H1 (cell line): ENCODE measurements around the gene CREG2. TPM values are rescaled to one million over a fixed set of nuclear protein-coding genes. Genes with fewer than 3 reads are reported as not detected.

Experiments
- CTCF ChIA-PET: fragments of 300-600 bp; sonication (Branson Sonifier 250); formaldehyde crosslinking; loops from one replicate; lab custom pipeline; 2021; ENCODE audit not compliant: partially characterized antibody; lab: Charles Lee
- POLR2A ChIA-PET: fragments of 300-600 bp; sonication (Branson Sonifier 250); formaldehyde crosslinking; loops from one replicate; lab custom pipeline; 2021; ENCODE audit warnings: inconsistent platforms; ENCODE audit not compliant: partially characterized antibody; lab: Charles Lee
- DNase-seq, 2 experiments: peaks; one replicate each; pipeline versions ENCODE4 v3.0.0 to v3.0.0-alpha.2; 2010 to 2022; ENCODE audit warnings: low spot score in 2 of 2, low read depth in 1 of 2, mixed read lengths in 1 of 2
- FAIRE-seq: peaks from 2 replicates; lab custom pipeline; 2011; peaks lifted over from hg19 to GRCh38; lab: Jason Lieb, UNC
- H2AFZ ChIP-seq: 2 replicates; pipeline ENCODE4 v1.8.1; 2012; ENCODE audit warnings: low read length, inconsistent platforms
- H2AK5ac ChIP-seq: 2 replicates; pipeline ENCODE4 v1.6.1; 2013; ENCODE audit warnings: low read depth, low read length
- H2BK120ac ChIP-seq: replicated peaks from 2 replicates; pipeline ENCODE3; 2013; ENCODE audit warnings: low read depth, low read length, inconsistent platforms
- H2BK12ac ChIP-seq: 2 replicates; pipeline ENCODE4 v1.6.1; 2013; ENCODE audit warnings: low read depth, low read length
- H2BK15ac ChIP-seq: 2 replicates; pipeline ENCODE4 v1.6.1; 2013; ENCODE audit warnings: low read length
- H2BK20ac ChIP-seq: 2 replicates; pipeline ENCODE4 v1.6.1; 2013; ENCODE audit warnings: low read length
- H2BK5ac ChIP-seq: 2 replicates; pipeline ENCODE4 v1.6.1; 2013; ENCODE audit warnings: low read depth, low read length
- H3K14ac ChIP-seq: 2 replicates; pipeline ENCODE4 v1.6.1; 2013; ENCODE audit warnings: inconsistent platforms; ENCODE audit not compliant: insufficient read length
- H3K18ac ChIP-seq: 2 replicates; pipeline ENCODE4 v1.6.1; 2013; ENCODE audit warnings: low read length; ENCODE audit errors: extremely low read depth
- H3K23ac ChIP-seq: 2 replicates; pipeline ENCODE4 v1.6.1; 2013; ENCODE audit warnings: inconsistent platforms; ENCODE audit not compliant: insufficient read length
- H3K23me2 ChIP-seq: 2 replicates; pipeline ENCODE4 v1.6.1; 2013; ENCODE audit warnings: low read depth, low read length
- H3K27ac ChIP-seq: 2 replicates; pipeline ENCODE4 v1.6.1; 2011; ENCODE audit warnings: low read depth, low read length, inconsistent platforms
- H3K27me3 ChIP-seq, 4 experiments: replicated peaks in 1 of 4; 1 replicate in 1 of 4; 2 replicates in 3 of 4; pipeline versions ENCODE4 v1.6.1 to v1.8.1; 2011 to 2013; ENCODE audit warnings: low read length in 3 of 4, mild to moderate bottlenecking in 3 of 4, inconsistent platforms in 2 of 4, mixed read lengths in 2 of 4, moderate library complexity in 1 of 4; ENCODE audit not compliant: control insufficient read depth in 3 of 4, insufficient read depth in 3 of 4; ENCODE audit errors: extremely low read depth in 1 of 4
- H3K36me3 ChIP-seq, 4 experiments: 2 replicates each; pipeline versions ENCODE4 v1.6.1 to v1.8.1; 2011 to 2013; ENCODE audit warnings: mild to moderate bottlenecking in 4 of 4, low read length in 3 of 4, moderate library complexity in 2 of 4, control low read depth in 1 of 4, inconsistent platforms in 1 of 4; ENCODE audit not compliant: insufficient read depth in 4 of 4, control insufficient read depth in 2 of 4
- H3K4ac ChIP-seq: replicated peaks from 2 replicates; pipeline ENCODE3; 2013; ENCODE audit warnings: low read length, low read depth, mixed read lengths, inconsistent platforms; ENCODE audit not compliant: insufficient read length
- H3K4me1 ChIP-seq, 4 experiments: replicated peaks in 1 of 4; 1 replicate in 1 of 4; 2 replicates in 3 of 4; pipeline versions ENCODE4 v1.6.1 to v1.8.1; 2011 to 2013; ENCODE audit warnings: low read length in 3 of 4, inconsistent platforms in 2 of 4, mixed read lengths in 1 of 4; ENCODE audit not compliant: insufficient read depth in 4 of 4, control insufficient read depth in 3 of 4
- H3K4me2 ChIP-seq, 2 experiments: 2 replicates each; pipeline versions ENCODE4 v1.6.1 to v1.8.1; 2011 to 2013; ENCODE audit warnings: low read depth in 2 of 2, low read length in 2 of 2, control low read depth in 1 of 2, inconsistent platforms in 1 of 2, mild to moderate bottlenecking in 1 of 2; ENCODE audit not compliant: insufficient read depth in 1 of 2
- H3K4me3 ChIP-seq, 4 experiments: fragments of 200-600, 300-600 bp in 1 of 4; sonication (generic), shearing (Covaris generic), sonication (Bioruptor Twin) in 1 of 4; 2 replicates each; pipeline versions ENCODE4 v1.5.1 to v1.8.1; 2011 to 2016; ENCODE audit warnings: low read length in 4 of 4, low read depth in 3 of 4, control low read depth in 2 of 4, inconsistent platforms in 2 of 4, mild to moderate bottlenecking in 2 of 4, mixed read lengths in 1 of 4, moderate library complexity in 1 of 4; ENCODE audit not compliant: insufficient read depth in 2 of 4; ENCODE audit errors: extremely low read depth in 1 of 4
- H3K56ac ChIP-seq: replicated peaks from 2 replicates; pipeline ENCODE3; 2013; ENCODE audit warnings: low read depth, mild to moderate bottlenecking, mixed read lengths, low read length, inconsistent platforms; ENCODE audit not compliant: insufficient read length
- H3K79me1 ChIP-seq: 2 replicates; pipeline ENCODE4 v1.6.1; 2013; ENCODE audit warnings: low read depth, low read length, control low read depth
- H3K79me2 ChIP-seq, 2 experiments: 2 replicates each; pipeline versions ENCODE4 v1.6.1 to v1.8.1; 2012 to 2013; ENCODE audit warnings: low read length in 2 of 2, mild to moderate bottlenecking in 2 of 2, inconsistent platforms in 1 of 2; ENCODE audit not compliant: insufficient read depth in 2 of 2, control insufficient read depth in 1 of 2
- H3K9ac ChIP-seq, 4 experiments: replicated peaks in 1 of 4; 1 replicate in 1 of 4; 2 replicates in 3 of 4; pipeline versions ENCODE4 v1.6.1 to v1.8.1; 2011 to 2013; ENCODE audit warnings: low read depth in 3 of 4, low read length in 3 of 4, control low read depth in 2 of 4, mild to moderate bottlenecking in 2 of 4, moderate library complexity in 2 of 4, inconsistent platforms in 1 of 4; ENCODE audit errors: extremely low read depth in 1 of 4
- H3K9me3 ChIP-seq, 2 experiments: 2 replicates each; pipeline versions ENCODE4 v1.6.1 to v1.8.1; 2012 to 2013; ENCODE audit warnings: mild to moderate bottlenecking in 2 of 2, moderate library complexity in 2 of 2, control low read depth in 1 of 2, inconsistent platforms in 1 of 2, low read depth in 1 of 2, low read length in 1 of 2, mixed read lengths in 1 of 2; ENCODE audit not compliant: insufficient read depth in 2 of 2
- H4K20me1 ChIP-seq, 2 experiments: replicated peaks in 1 of 2; 2 replicates each; pipeline versions ENCODE3 to v1.8.1; 2011 to 2013; ENCODE audit warnings: inconsistent platforms in 2 of 2, low read length in 2 of 2, mild to moderate bottlenecking in 1 of 2; ENCODE audit not compliant: insufficient read depth in 2 of 2, control insufficient read depth in 1 of 2
- H4K5ac ChIP-seq: 2 replicates; pipeline ENCODE4 v1.6.1; 2013; ENCODE audit warnings: low read length, low read depth, mixed read lengths, inconsistent platforms; ENCODE audit not compliant: insufficient read length
- H4K8ac ChIP-seq: 2 replicates; pipeline ENCODE4 v1.8.0; 2013; ENCODE audit warnings: mild to moderate bottlenecking, moderate library complexity, low read length, inconsistent platforms; ENCODE audit not compliant: insufficient read depth; ENCODE audit errors: extremely low read depth
- H4K91ac ChIP-seq: replicated peaks from 2 replicates; pipeline ENCODE3; 2013; ENCODE audit warnings: low read length, mixed read lengths, inconsistent platforms; ENCODE audit not compliant: insufficient read length
- CBX5 ChIP-seq: fragments of 300-800, 300-1000 bp; sonication (generic); IDR thresholded peaks from 2 replicates; pipeline ENCODE4 v1.7.1; 2016; ENCODE audit warnings: antibody characterized with exemption, low read length, low read depth
- CEBPB ChIP-seq: IDR thresholded peaks from 2 replicates; pipeline ENCODE4 v1.6.1; 2012; ENCODE audit warnings: low read depth, low read length
- CTBP2 ChIP-seq: IDR thresholded peaks from 2 replicates; pipeline ENCODE4 v1.7.0; 2011; ENCODE audit warnings: borderline replicate concordance, mild to moderate bottlenecking, moderate library complexity, mixed read lengths, low read length; ENCODE audit not compliant: insufficient read depth, insufficient read length
- EGR1 ChIP-seq: IDR thresholded peaks from 2 replicates; pipeline ENCODE4 v1.6.1; 2011; ENCODE audit warnings: low read depth, low read length, borderline replicate concordance
- MAFK ChIP-seq: IDR thresholded peaks from 2 replicates; pipeline ENCODE4 v1.6.1; 2012; ENCODE audit warnings: low read depth, mild to moderate bottlenecking, improper control_type of control experiment, low read length
- RBBP5 ChIP-seq: IDR thresholded peaks from 2 replicates; pipeline ENCODE4 v1.7.1; 2012; ENCODE audit warnings: low read depth, mild to moderate bottlenecking, inconsistent platforms, low read length, moderate library complexity, borderline replicate concordance
- RFX5 ChIP-seq: IDR thresholded peaks from 2 replicates; pipeline ENCODE4 v1.6.1; 2011; ENCODE audit warnings: low read depth, low read length, improper control_type of control experiment, borderline replicate concordance
- RXRA ChIP-seq: IDR thresholded peaks from 2 replicates; pipeline ENCODE4 v1.6.1; 2011; ENCODE audit warnings: low read depth, mild to moderate bottlenecking, low read length, moderate library complexity; ENCODE audit not compliant: insufficient read depth
- SIN3A ChIP-seq, 2 experiments: IDR thresholded peaks in 1 of 2; conservative IDR thresholded peaks in 1 of 2; 2 replicates each; pipeline ENCODE4 v1.6.1; 2011 to 2012; ENCODE audit warnings: low read length in 2 of 2, improper control_type of control experiment in 1 of 2, low read depth in 1 of 2, mild to moderate bottlenecking in 1 of 2
- TAF1 ChIP-seq: IDR thresholded peaks from 2 replicates; pipeline ENCODE4 v1.6.1; 2011; ENCODE audit warnings: mild to moderate bottlenecking, low read depth, low read length
- TAF7 ChIP-seq: optimal IDR thresholded peaks from 2 replicates; pipeline ENCODE3; 2011; ENCODE audit warnings: low read depth, mild to moderate bottlenecking, inconsistent platforms, low read length, moderate library complexity, borderline replicate concordance
- WGBS, 2 experiments: shearing (Covaris generic) in 1 of 2; methylation state at CpG; one replicate each; pipeline versions ENCODE4 v1.1.6 to v1.1.7; 2013 to 2015; ENCODE audit warnings: low lambda C conversion rate in 2 of 2, mixed read lengths in 2 of 2, inconsistent platforms in 1 of 2, low coverage in 1 of 2, missing lambda C conversion rate in 1 of 2; ENCODE audit not compliant: insufficient replicate concordance in 2 of 2, insufficient coverage in 1 of 2, insufficient read length in 1 of 2; ENCODE audit errors: extremely low coverage in 1 of 2, missing lambda C conversion rate in 1 of 2; 5-methylcytosine and 5-hydroxymethylcytosine counted together
- polyA plus RNA-seq, 7 experiments: library from polyadenylated mRNA; depleted of rRNA in 3 of 7; stranded (reverse) in 5 of 7; unstranded in 2 of 7; fragments of >200 nt in 5 of 7; fragments of 200-250 nt in 2 of 7; gene quantifications; 1 replicate in 5 of 7; 2 replicates in 1 of 7; 4 replicates in 1 of 7; pipeline versions ENCODE4 v1.2.1 to v1.2.3, GENCODE V29; 2011 to 2013; ENCODE audit warnings: missing spikeins in 2 of 7, mixed read lengths in 2 of 7
- total RNA-seq: library from RNA; stranded (reverse); fragmentation: NEBNext Ultra II Directional; extraction: Animal tissue kit (Norgen Biotek cat#: 25700); gene quantifications from 2 replicates; pipeline ENCODE4 v1.2.1, GENCODE V29; 2021
- TF ChIP-seq, protein P1 (sequence below): IDR thresholded peaks from 2 replicates; pipeline ENCODE4 v1.6.1; 2012; ENCODE audit warnings: low read length, inconsistent platforms

CREG2 gene
- total and polyA plus RNA-seq, 2 of the 8 experiments (the other 6 are each of a cell fraction or from before 2014, with no cell fraction given), result 2.0 to 2.2 TPM

DNA sequence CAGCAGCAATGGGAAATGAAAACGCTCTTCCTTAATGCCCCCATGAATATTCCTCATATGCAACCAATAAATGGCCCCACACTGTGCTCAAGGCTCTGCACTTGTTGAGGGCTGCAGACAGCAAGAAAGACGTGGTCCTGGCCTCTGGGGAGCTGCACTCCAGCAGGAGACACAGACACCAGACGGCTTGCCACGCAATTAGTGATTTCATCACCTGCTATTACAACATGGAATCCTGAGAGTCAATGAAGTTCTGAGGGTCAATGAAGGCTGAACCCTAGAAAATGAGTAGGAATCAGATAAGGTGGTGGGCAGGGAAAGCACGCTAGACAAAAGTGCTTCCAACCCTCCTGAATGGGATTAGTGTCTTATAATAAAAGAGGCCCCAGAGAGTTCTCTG lies 18.9 kb downstream of the CREG2 start:
- Histone ChIP-seq H2BK120ac (no peak overlapping the region), H3K27me3 (no peaks in the 10 kb centered on the region), H2BK12ac (no peak overlapping the region), H3K4me2 (no peak overlapping the region), H3K4ac (no peak overlapping the region), H2AFZ (no peak overlapping the region), H4K8ac (no peak overlapping the region), H3K14ac (no peak overlapping the region), H4K91ac (no peak overlapping the region), H3K23ac (no peak overlapping the region), H2AK5ac (no peak overlapping the region), H3K4me1 (no peaks in the 10 kb centered on the region), H4K20me1 (no peaks in the 10 kb centered on the region), H3K9ac (no peak overlapping the region), H3K79me1 (no peaks in the 10 kb centered on the region), H3K23me2 (no peaks in the 10 kb centered on the region), H3K4me3 (no peak overlapping the region), H3K56ac (no peak overlapping the region), H3K27ac (no peak overlapping the region), H3K9me3 (0 out of 4 replicates have a peak, but pooled peaks cover 0 to 5% of the 10 kb centered on the region in 2 experiments), H3K18ac (no peak overlapping the region), H3K36me3 (no peaks in the 10 kb centered on the region), H4K5ac (no peak overlapping the region), H2BK5ac (no peak overlapping the region), H2BK15ac (no peak overlapping the region), H3K79me2 (no peaks in the 10 kb centered on the region), H2BK20ac (no peak overlapping the region)
- ChIA-PET CTCF (interaction anchor here (0.9 to 2.9 kb wide), 2 partner anchors 19 to 26 kb away, joined by 3 to 14 read pairs; partner anchors contain the start of gene CREG2), POLR2A (no interaction called here)
- WGBS, 2 experiments, result 95% methylated on average over 5 of the region's 5 CpGs; no CpG with 5 or more reads in 1 of the 2 experiments
- DNase-seq (no peak), FAIRE-seq (no peak)
- no peak for TF ChIP-seq RXRA
- no peak for TF ChIP-seq TAF7
- no peak for TF ChIP-seq CBX5
- TF ChIP-seq MAFK, result no peak
- TF ChIP-seq, protein P1, sequence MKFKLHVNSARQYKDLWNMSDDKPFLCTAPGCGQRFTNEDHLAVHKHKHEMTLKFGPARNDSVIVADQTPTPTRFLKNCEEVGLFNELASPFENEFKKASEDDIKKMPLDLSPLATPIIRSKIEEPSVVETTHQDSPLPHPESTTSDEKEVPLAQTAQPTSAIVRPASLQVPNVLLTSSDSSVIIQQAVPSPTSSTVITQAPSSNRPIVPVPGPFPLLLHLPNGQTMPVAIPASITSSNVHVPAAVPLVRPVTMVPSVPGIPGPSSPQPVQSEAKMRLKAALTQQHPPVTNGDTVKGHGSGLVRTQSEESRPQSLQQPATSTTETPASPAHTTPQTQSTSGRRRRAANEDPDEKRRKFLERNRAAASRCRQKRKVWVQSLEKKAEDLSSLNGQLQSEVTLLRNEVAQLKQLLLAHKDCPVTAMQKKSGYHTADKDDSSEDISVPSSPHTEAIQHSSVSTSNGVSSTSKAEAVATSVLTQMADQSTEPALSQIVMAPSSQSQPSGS, result no peak
- no peak for TF ChIP-seq TAF1
- no peak for TF ChIP-seq EGR1
- no peak for TF ChIP-seq RFX5
- no peak for TF ChIP-seq RBBP5
- no peak for TF ChIP-seq SIN3A (conservative IDR thresholded peaks at IDR 0.05 in 1 of 2, IDR thresholded peaks at IDR 0.05 in 1 of 2; ENCODE audit: low read depth in 1 of 2, low read length in 2 of 2)
- TF ChIP-seq CEBPB, result no peak
- TF ChIP-seq CTBP2, result no peak
